Osteocyte (in vitro differentiated cells): ENCODE results near the gene NLGN1. TPM values are rescaled to one million over a fixed set of nuclear protein-coding genes. Genes with fewer than 3 reads are reported as not detected.

Source experiments
- DNase-seq: peaks from one replicate; pipeline ENCODE4 v3.0.0; 2021; ENCODE audit warnings: mixed read lengths; ENCODE audit not compliant: unreplicated experiment; ENCODE audit errors: extremely low spot score
- H3K27ac Mint-ChIP-seq: one replicate; pipeline ENCODE4 v1.8.0; 2021; ENCODE audit warnings: mild to moderate bottlenecking, mixed read lengths; ENCODE audit not compliant: unreplicated experiment
- H3K27me3 Mint-ChIP-seq: one replicate; pipeline ENCODE4 v1.8.0; 2021; ENCODE audit warnings: mixed read lengths; ENCODE audit not compliant: unreplicated experiment
- H3K36me3 Mint-ChIP-seq: one replicate; pipeline ENCODE4 v1.8.0; 2021; ENCODE audit warnings: mixed read lengths; ENCODE audit not compliant: unreplicated experiment
- H3K4me1 Mint-ChIP-seq: one replicate; pipeline ENCODE4 v1.8.0; 2021; ENCODE audit warnings: mixed read lengths; ENCODE audit not compliant: unreplicated experiment
- H3K4me3 Mint-ChIP-seq: one replicate; pipeline ENCODE4 v1.8.0; 2021; ENCODE audit warnings: mild to moderate bottlenecking, moderate library complexity, mixed read lengths; ENCODE audit not compliant: unreplicated experiment
- H3K9me3 Mint-ChIP-seq: one replicate; pipeline ENCODE4 v1.8.0; 2021; ENCODE audit warnings: mixed read lengths; ENCODE audit not compliant: unreplicated experiment
- CTCF ChIP-seq: fragments of 200-600 bp; sonication (generic); IDR thresholded peaks from 2 replicates; pipeline ENCODE4 v1.5.0; 2021; ENCODE audit warnings: antibody characterized with exemption, mild to moderate bottlenecking, moderate library complexity
- total RNA-seq: library from RNA; stranded (reverse); gene quantifications from 2 replicates; pipeline ENCODE4 v1.2.1, GENCODE V29; 2021

Gene NLGN1
- total RNA-seq, 1 donor from 2014 or later, result 3.9 TPM

GRCh38 chr3:173796890-173797289 is 399.3 kb downstream of the NLGN1 start:
- no peak overlapping the region for H3K27ac Mint-ChIP-seq
- no peaks in the 10 kb centered on the region for H3K27me3 Mint-ChIP-seq
- no peak for TF ChIP-seq CTCF
- no peak overlapping the region for H3K4me3 Mint-ChIP-seq
- DNase-seq, result no peak
- H3K4me1 Mint-ChIP-seq, result peaks cover 10% of the 10 kb centered on the region
- no peaks in the 10 kb centered on the region for H3K36me3 Mint-ChIP-seq
- H3K9me3 Mint-ChIP-seq, result no peaks in the 10 kb centered on the region

- DNase-seq, result no peak
- Mint-ChIP-seq H3K27ac (no peak overlapping the region), H3K4me1 (peaks cover 10% of the 10 kb centered on the region), H3K4me3 (no peak overlapping the region), H3K27me3 (no peaks in the 10 kb centered on the region), H3K36me3 (no peaks in the 10 kb centered on the region), H3K9me3 (no peaks in the 10 kb centered on the region)
- TF ChIP-seq CTCF, result no peak
Observed at GRCh38 chr3:173799060-173799816, 401.7 kb downstream of the NLGN1 start.

- Mint-ChIP-seq H3K4me3 (no peak overlapping the region), H3K27me3 (no peaks in the 10 kb centered on the region), H3K27ac (no peak overlapping the region), H3K4me1 (peaks cover 10% of the 10 kb centered on the region), H3K36me3 (no peaks in the 10 kb centered on the region), H3K9me3 (no peaks in the 10 kb centered on the region)
- DNase-seq, result no peak
- no peak for TF ChIP-seq CTCF
Observed at GRCh38 chr3:173800154-173800553, 402.6 kb downstream of the NLGN1 start.

- Mint-ChIP-seq H3K36me3 (no peaks in the 10 kb centered on the region), H3K27me3 (no peaks in the 10 kb centered on the region), H3K9me3 (no peaks in the 10 kb centered on the region), H3K4me3 (no peak overlapping the region), H3K4me1 (no peaks in the 10 kb centered on the region), H3K27ac (no peak overlapping the region)
- TF ChIP-seq CTCF, result no peak
- DNase-seq, result no peak
Observed at GRCh38 chr3:173814809-173815208, 417.3 kb downstream of the NLGN1 start.

GRCh38 chr3:173819368-173819767 is 421.8 kb downstream of the NLGN1 start:
- H3K27ac Mint-ChIP-seq, result no peak overlapping the region
- no peak overlapping the region for H3K4me3 Mint-ChIP-seq
- H3K9me3 Mint-ChIP-seq, result no peaks in the 10 kb centered on the region
- no peak for TF ChIP-seq CTCF
- H3K36me3 Mint-ChIP-seq, result no peaks in the 10 kb centered on the region
- DNase-seq, result no peak
- no peaks in the 10 kb centered on the region for H3K27me3 Mint-ChIP-seq
- no peaks in the 10 kb centered on the region for H3K4me1 Mint-ChIP-seq
